Mucosa of descending colon (tissue), 3 donors: ENCODE measurements around the gene SNX15. TPM values are rescaled to one million over a fixed set of nuclear protein-coding genes. Genes with fewer than 3 reads are reported as not detected.

Experiments
- ATAC-seq: fragments of 200-7000 bp; cut with Tn5 transposase; one replicate; pipeline ENCODE4 v1.9.1; 2020; ENCODE audit warnings: mild to moderate bottlenecking, moderate library complexity
- DNase-seq, 3 donors: peaks; one replicate each; pipeline ENCODE4 v3.0.0-alpha.2; 2020
- H3K36me3 ChIP-seq: fragments of 200-600 bp; one replicate; pipeline ENCODE4 v1.8.0; 2021; ENCODE audit warnings: low read depth, mild to moderate bottlenecking
- H3K4me1 ChIP-seq: fragments of 200-600 bp; one replicate; pipeline ENCODE4 v1.8.0; 2021; ENCODE audit warnings: low read depth, mild to moderate bottlenecking
- H3K4me3 ChIP-seq: fragments of 200-600 bp; one replicate; pipeline ENCODE4 v1.8.0; 2021; ENCODE audit warnings: mild to moderate bottlenecking
- H3K9me3 ChIP-seq: fragments of 200-600 bp; one replicate; pipeline ENCODE4 v1.8.0; 2021; ENCODE audit warnings: mild to moderate bottlenecking
- CTCF ChIP-seq: fragments of 200-600 bp; IDR thresholded peaks from one replicate; pipeline ENCODE4 v1.8.0; 2022; ENCODE audit warnings: antibody characterized with exemption, mild to moderate bottlenecking
- intact Hi-C, 2 donors: fragments of 100-400 bp; cut with DNase I in 1 of 2; cut with micrococcal nuclease in 1 of 2; formaldehyde crosslinking; loops; one replicate each; pipeline versions ENCODE4 v1.11.0 to v1.11.1; 2022; cut with DNase I, micrococcal nuclease
- total RNA-seq, 3 donors: library from RNA; stranded (reverse); fragmentation: NEBNext Ultra II Directional in 2 of 3; extraction: Animal tissue kit (Norgen Biotek cat#: 25700) in 2 of 3; gene quantifications; one replicate each; pipeline versions ENCODE4 v1.2.1 to v1.2.4, GENCODE V29; 2021 to 2023
- donor health status: DM: no; HTN: no; CAD: no; lungs with moderate emphysema.
- donor health status: DM: no; HTN: no; CAD: no.
- donor health status: DM: no; HTN: yes; CAD: no.

SNX15 gene
- total RNA-seq, 3 donors from 2014 or later: 28.5 to 46.6 (median 42.8) TPM

GRCh38 chr11:65013130-65013887, 13.9 kb upstream of the SNX15 start:
- Histone ChIP-seq H3K4me1 (peaks cover 14% of the 10 kb centered on the region), H3K9me3 (no peaks in the 10 kb centered on the region), H3K36me3 (no peaks in the 10 kb centered on the region), H3K4me3 (peak overlapping the region; percentile 54)
- peak; percentile 79 for TF ChIP-seq CTCF
- peak; percentile 95 to 96 (median 96) for DNase-seq
- ATAC-seq: peak; percentile 92
- intact Hi-C loops: no loop called here

- intact Hi-C loops: no loop called here
These were observed 13.1 kb upstream of the SNX15 start, which contains the start of gene ARL2 for GRCh38 chr11:65013888-65014725. Gene ARL2, plus strand, starts transcription at chr11:65014160. Its CDS starts 48 bp downstream, at chr11:65014208.

GRCh38 chr11:65014726-65015227, 12.5 kb upstream of the SNX15 start:
- no peaks in the 10 kb centered on the region for H3K36me3 ChIP-seq
- no peak for TF ChIP-seq CTCF
- ATAC-seq (peak; percentile 28), DNase-seq (peak in 1 of 3 donors; percentile 53)
- intact Hi-C loops: no loop called here
- H3K4me3 ChIP-seq: peak overlapping the region; percentile 54
- no peaks in the 10 kb centered on the region for H3K9me3 ChIP-seq
- H3K4me1 ChIP-seq: peaks cover 14% of the 10 kb centered on the region

More at GRCh38 chr11:65013888-65014725, 13.1 kb upstream of the SNX15 start, which contains the start of gene ARL2:
- peak; percentile 90 for ATAC-seq
- H3K9me3 ChIP-seq: no peaks in the 10 kb centered on the region
- H3K4me3 ChIP-seq: peak within 1 kb of the TSS; percentile 54
- no peaks in the 10 kb centered on the region for H3K36me3 ChIP-seq
- peak; percentile 92 to 95 (median 93) for DNase-seq
- peak; percentile 91 for TF ChIP-seq CTCF
- H3K4me1 ChIP-seq: peaks cover 14% of the 10 kb centered on the region

- H3K9me3 ChIP-seq: no peaks in the 10 kb centered on the region
- H3K4me3 ChIP-seq: no peak overlapping the region
- peaks cover 14% of the 10 kb centered on the region for H3K4me1 ChIP-seq
- no peak for ATAC-seq
- no peak for TF ChIP-seq CTCF
- DNase-seq: no peak
- intact Hi-C loops: no loop called here
- no peaks in the 10 kb centered on the region for H3K36me3 ChIP-seq
These were observed 10.5 kb upstream of the SNX15 start for GRCh38 chr11:65016705-65017104.

GRCh38 chr11:65017937-65018336, 9.3 kb upstream of the SNX15 start:
- no peaks in the 10 kb centered on the region for H3K36me3 ChIP-seq
- no peak for DNase-seq
- ATAC-seq: no peak
- peaks cover 11% of the 10 kb centered on the region for H3K4me1 ChIP-seq
- H3K4me3 ChIP-seq: no peak overlapping the region
- H3K9me3 ChIP-seq: no peaks in the 10 kb centered on the region
- intact Hi-C loops: no loop called here
- no peak for TF ChIP-seq CTCF
